ENCODE measurements around the gene OTX1. TPM values are rescaled to one million over a fixed set of nuclear protein-coding genes. Genes with fewer than 3 reads are reported as not detected.
"Not testable (repeated sequence)": the region's sequence is repeated elsewhere in the genome, so short reads cannot be mapped to it uniquely, and the experiment has no call there.

OTX1 gene
- total RNA-seq, 1 donor: not detected

GRCh38 chr2:63012541-63012940, 38.1 kb upstream of the OTX1 start:
- peak; percentile 96 for DNase-seq (ENCODE audit: low read depth)
- no peak for TF ChIP-seq CTCF (IDR thresholded peaks at IDR 0.05; ENCODE audit: insufficient read depth, low read depth, low read length)
- H3K4me3 ChIP-seq (ENCODE audit: low read depth, low read length): no peak overlapping the region

- no peak overlapping the region for H3K4me3 ChIP-seq (ENCODE audit: low read depth, low read length)
- DNase-seq (ENCODE audit: low read depth): no peak
- TF ChIP-seq CTCF (IDR thresholded peaks at IDR 0.05; ENCODE audit: insufficient read depth, low read depth, low read length): no peak
Observed at GRCh38 chr2:63013438-63013837, 37.2 kb upstream of the OTX1 start.

- DNase-seq (ENCODE audit: low read depth): no peak
- no peak for TF ChIP-seq CTCF (IDR thresholded peaks at IDR 0.05; ENCODE audit: insufficient read depth, low read depth, low read length)
- H3K4me3 ChIP-seq (ENCODE audit: low read depth, low read length): no peak overlapping the region
Observed at GRCh38 chr2:63015389-63015788, 35.2 kb upstream of the OTX1 start.

- DNase-seq (ENCODE audit: low read depth): no peak
- H3K4me3 ChIP-seq (ENCODE audit: low read depth, low read length): no peak overlapping the region
- no peak for TF ChIP-seq CTCF (IDR thresholded peaks at IDR 0.05; ENCODE audit: insufficient read depth, low read depth, low read length)
Observed at GRCh38 chr2:63018439-63018838, 32.2 kb upstream of the OTX1 start.

GRCh38 chr2:63019686-63020085, 30.9 kb upstream of the OTX1 start:
- DNase-seq (ENCODE audit: low read depth); H3K4me3 ChIP-seq (ENCODE audit: low read depth, low read length): not testable (repeated sequence)

GRCh38 chr2:63023444-63023843, 27.2 kb upstream of the OTX1 start:
- peak; percentile 52 for DNase-seq (ENCODE audit: low read depth)
- H3K4me3 ChIP-seq (ENCODE audit: low read depth, low read length): no peak overlapping the region
- TF ChIP-seq CTCF (IDR thresholded peaks at IDR 0.05; ENCODE audit: insufficient read depth, low read depth, low read length): peak; percentile 55

- no peak for TF ChIP-seq CTCF (IDR thresholded peaks at IDR 0.05; ENCODE audit: insufficient read depth, low read depth, low read length)
- no peak overlapping the region for H3K4me3 ChIP-seq (ENCODE audit: low read depth, low read length)
- no peak for DNase-seq (ENCODE audit: low read depth)
Observed at GRCh38 chr2:63027220-63027619, 23.4 kb upstream of the OTX1 start.
